ENCODE measurements around the gene CCL27.

Gene CCL27

GRCh38 chr9:34684816-34685215 is 22.4 kb upstream of the CCL27 start:
- DNase-seq (ENCODE audit: low read depth), result no peak

DNA sequence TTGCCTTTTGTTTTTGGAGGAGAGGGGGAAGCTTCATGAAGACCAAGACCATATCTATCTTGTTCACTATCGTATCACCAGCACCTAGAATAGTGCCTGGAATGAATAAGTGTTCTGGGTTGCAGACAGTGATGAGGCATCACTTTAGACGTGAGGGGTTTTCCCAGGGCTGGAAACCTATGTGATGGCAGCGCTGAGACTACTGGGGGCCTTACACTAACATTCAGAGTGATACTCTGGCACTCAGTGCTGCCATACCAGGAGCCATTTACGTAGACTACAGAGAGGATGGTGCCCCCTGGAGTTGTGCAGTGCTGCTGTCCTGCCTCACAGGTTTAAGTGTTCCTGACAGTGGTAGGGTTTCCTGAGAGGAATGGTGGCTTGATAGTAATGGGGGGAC is 21.7 kb upstream of the CCL27 start:
- no peak for DNase-seq (ENCODE audit: low read depth)

GRCh38 chr9:34675869-34676268 is 13.4 kb upstream of the CCL27 start:
- DNase-seq (ENCODE audit: low read depth), result peak; percentile 40

- DNase-seq (ENCODE audit: low read depth), result peak; percentile 80
Measured at GRCh38 chr9:34675048-34675714, 12.7 kb upstream of the CCL27 start.

- no peak for DNase-seq (ENCODE audit: low read depth)
Measured at GRCh38 chr9:34674440-34674839, 12.0 kb upstream of the CCL27 start.

GRCh38 chr9:34671307-34671706 is 8.8 kb upstream of the CCL27 start:
- no peak for DNase-seq (ENCODE audit: low read depth)

DNA sequence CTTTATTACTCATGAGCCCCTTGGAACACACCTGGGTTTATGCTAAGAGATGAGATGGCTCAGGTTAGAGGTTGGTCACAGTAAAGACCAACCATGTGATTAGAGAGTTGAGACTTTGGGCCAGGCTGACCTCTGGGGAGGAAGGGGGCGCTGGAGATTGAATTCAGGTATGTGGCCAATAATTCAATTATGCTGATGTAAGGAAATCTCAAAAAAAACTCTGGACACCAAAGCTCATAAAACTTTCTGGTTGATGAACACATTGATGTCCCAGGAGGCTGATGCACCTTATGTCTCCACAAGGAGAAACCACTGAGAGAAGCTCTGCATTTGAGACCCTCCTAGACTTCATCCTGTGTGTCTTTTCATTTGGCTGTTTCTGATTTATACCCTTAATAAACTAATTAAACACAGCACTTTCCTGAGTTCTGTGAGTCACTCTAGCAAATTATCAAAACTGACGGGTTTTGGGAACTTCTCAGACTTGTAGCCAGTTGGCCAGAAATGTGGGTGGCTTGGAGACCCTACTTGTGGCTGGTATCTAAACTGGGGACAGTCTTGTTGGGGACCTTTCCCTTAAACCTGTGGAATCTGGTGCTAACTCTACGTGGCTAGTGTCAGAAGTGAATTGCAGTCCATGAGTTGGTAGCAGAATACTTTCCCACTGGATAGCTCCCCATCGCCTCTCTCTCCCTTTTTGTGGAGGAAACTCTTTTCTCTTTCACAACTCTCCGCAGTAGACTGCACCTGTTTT is 7.5 kb upstream of the CCL27 start:
- DNase-seq (ENCODE audit: low read depth), result no peak

DNA sequence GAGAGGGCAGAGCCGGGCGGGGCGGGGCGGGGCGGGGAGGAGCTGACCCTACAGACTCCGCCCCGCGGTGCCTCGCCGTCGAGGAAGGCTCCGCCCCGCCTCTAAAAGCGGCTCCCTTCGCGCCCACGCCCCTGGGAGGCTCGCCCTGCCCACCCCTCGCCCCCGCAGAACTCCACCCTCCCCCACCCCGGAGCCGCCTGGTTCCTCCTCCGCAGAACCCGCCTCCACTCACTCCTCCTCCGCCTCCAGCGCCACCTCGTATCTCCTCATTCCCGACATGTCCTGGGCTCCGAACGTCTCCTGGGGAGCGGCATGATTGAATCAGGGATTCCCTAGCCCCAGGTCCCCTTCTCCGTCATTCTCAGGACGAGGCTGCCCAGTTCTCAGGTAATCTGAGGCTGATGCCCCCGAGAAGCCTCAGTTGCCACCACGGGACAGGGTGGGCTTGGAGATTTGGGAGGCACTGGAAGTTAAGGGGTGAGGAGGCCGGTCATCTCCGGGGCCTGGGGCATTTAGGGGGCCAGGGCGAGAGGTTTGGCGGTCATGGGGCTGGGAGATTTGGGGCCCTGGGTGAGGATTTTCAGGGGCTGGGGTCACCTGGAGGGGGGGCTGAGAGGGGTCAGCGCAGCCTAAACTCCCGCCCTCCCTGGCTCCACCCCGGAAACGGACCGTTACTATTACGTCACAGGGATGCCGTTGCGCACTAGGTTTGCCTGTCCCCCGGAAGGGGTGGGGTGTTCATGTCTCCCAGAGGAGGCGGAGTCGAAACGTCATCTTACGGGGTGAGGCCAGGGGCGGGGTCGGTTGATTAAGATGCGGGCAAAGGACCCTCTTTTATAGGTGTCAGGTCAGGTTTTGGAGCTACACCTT is 3.2 kb upstream of the CCL27 start:
- peak; percentile 96 for DNase-seq (ENCODE audit: low read depth)

DNA sequence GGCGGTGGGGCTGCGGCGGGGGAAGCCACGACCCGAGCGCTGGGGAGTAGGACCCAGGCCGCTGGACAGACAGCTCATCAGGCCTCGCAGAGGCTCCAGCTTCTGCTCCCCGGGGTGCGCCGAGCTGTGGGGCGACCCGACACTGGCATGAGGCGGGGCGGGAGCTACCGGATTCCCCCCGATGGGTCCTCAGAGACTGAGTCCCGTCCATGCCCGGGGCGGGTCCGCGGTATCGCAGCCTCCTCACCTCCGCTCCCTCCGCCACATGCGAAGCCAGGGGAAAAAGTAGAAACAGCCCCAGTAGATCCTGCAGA is 2.6 kb upstream of the CCL27 start:
- no peak for DNase-seq (ENCODE audit: low read depth)

DNA sequence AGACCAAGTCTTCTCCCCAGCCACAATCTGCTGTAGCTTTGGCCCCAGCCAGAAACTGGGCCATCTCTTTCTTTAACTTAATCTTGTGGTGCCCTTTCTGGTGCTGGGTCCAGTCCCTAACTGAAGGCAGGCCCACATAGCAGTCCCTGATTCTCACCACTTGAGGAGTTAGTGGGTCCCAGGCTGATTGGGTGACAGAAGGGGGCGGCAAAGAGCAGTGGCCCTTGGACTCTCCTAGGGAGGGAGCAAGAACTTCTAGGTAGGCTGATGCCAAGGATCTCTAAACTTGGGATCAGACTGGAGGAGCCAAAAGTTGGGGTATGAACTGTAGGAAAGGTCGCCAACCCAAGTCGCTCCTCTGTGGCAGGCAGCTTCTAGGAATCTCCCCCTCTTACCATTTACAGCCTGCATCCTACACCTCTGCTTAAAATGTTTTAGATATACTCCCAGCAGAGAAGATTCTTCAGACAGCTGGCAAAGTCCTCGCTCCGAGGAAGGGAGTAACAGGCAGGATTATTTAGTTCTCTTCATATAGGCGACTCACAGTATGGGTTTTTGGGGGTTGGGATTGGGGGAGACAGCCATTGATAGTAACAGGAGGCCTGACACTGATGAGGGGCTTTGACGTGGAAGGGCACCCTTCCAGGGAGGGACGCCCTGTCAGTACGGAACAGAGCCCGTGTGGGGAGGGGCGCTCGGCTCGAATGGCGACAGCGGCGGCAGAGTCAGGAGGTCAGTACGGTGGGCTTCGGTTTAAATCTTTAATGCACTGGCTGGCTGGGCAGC is 2.0 kb upstream of the CCL27 start:
- peak; percentile 81 for DNase-seq (ENCODE audit: low read depth)

- DNase-seq (ENCODE audit: low read depth), result no peak
Measured at GRCh38 chr9:34663303-34663605, 797 bp upstream of the CCL27 start.

- no peak for DNase-seq (ENCODE audit: low read depth)
Measured at GRCh38 chr9:34659592-34660253, 2.7 kb downstream of the CCL27 start.

GRCh38 chr9:34658461-34658860 is 4.0 kb downstream of the CCL27 start:
- DNase-seq (ENCODE audit: low read depth), result no peak

DNA sequence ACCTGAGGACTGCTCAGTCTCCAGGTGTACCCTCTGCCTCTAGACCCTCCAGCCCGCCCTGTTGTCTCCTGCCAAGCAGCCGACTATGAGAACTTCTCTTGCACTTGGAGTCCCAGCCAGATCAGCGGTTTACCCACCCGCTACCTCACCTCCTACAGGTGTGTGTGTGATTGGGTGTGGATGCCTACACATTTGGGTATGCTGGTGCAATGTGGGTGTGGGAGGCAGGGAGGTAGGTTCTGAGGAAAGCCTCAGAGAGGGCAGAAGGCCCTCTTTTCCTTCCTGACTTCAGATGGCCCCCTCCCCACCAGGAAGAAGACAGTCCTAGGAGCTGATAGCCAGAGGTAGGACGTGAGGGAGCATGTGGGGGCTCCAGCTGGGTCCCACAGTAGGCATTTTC is 5.5 kb downstream of the CCL27 start:
- no peak for DNase-seq (ENCODE audit: low read depth)

DNA sequence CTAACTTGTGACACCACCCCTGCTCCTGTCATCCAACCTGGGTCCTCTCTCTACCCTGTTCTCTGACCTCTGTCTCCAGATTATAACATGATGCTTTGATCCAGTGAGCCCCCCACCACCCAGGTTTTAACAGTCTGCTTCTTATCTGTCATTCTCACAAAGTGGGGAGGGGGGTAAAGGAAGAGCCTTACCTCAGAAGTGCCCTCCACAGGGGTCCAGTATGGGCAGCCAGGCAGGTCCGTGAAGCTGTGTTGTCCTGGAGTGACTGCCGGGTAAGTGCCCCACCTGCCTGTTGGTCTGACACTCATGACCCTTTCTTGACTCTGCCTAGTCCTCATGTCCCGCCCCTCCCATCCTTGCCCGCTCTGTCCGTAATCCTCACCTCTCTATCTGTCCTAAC is 7.1 kb downstream of the CCL27 start:
- DNase-seq (ENCODE audit: low read depth), result no peak

GRCh38 chr9:34654323-34655051 is 8.0 kb downstream of the CCL27 start:
- peak; percentile 97 for DNase-seq (ENCODE audit: low read depth)

DNA sequence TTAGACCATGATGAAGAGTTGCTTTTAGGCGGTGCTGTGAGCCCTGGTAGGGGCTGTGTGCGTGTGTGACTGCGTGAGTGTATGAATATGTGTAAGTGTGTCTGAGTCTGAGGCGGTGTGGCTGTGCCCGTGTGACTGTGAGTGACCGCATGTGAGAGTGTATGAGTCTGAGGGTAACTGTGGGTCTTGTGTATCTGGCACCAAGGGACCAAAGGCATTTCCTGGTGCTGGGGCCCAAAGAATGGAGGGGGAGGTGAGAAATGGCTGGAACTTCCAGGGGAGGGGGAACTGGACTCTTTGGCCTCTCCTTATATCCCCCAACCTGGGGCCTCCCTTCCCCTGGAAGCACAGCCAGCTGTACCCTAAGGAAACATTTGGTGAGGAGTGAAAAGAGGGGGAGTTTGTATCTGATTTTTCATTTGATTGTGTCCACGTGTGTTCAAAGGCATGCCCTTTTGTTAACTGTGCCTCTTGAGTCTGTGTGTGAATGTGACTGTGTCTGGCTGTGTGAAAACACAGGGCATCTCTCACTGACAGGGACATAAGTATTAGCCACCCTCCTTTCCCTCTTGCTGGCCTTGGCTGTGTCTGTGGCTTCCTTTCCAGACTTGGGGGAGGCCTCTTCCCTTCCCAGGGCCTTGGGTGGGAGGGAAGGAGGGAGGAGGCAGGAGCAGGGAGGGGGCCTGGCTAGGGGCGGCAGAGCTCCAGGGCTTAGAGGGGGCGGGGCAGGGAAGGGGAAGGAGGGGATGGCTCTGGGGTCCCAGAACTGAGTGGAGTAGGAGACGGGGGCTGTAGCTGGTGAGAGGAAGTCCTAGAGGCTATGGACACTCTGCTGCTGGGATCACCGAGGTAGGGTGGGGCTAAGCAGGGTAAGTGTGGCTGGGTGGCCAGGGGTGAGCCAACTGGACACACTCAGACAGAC is 9.0 kb downstream of the CCL27 start:
- peak; percentile 45 for DNase-seq (ENCODE audit: low read depth)

DNA sequence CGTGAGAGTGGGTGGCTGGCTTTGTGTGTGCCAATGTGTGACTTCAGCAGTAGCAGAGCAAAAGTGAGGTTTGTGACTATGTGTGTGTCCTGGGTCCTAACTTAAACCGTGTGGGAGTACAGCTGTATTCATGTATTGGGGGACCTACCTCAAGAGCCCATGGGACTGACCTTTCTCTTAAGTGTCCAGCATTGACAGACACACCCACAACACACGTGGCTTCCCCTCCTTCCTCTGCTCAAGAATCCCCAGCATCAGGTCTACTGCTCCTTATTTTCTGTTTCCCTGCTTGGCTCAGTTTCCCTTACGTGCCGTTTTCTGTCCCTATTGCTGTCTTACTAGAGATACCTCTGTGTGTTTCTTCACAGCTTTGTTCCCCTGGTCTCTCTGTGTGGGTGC is 9.9 kb downstream of the CCL27 start:
- no peak for DNase-seq (ENCODE audit: low read depth)

DNA sequence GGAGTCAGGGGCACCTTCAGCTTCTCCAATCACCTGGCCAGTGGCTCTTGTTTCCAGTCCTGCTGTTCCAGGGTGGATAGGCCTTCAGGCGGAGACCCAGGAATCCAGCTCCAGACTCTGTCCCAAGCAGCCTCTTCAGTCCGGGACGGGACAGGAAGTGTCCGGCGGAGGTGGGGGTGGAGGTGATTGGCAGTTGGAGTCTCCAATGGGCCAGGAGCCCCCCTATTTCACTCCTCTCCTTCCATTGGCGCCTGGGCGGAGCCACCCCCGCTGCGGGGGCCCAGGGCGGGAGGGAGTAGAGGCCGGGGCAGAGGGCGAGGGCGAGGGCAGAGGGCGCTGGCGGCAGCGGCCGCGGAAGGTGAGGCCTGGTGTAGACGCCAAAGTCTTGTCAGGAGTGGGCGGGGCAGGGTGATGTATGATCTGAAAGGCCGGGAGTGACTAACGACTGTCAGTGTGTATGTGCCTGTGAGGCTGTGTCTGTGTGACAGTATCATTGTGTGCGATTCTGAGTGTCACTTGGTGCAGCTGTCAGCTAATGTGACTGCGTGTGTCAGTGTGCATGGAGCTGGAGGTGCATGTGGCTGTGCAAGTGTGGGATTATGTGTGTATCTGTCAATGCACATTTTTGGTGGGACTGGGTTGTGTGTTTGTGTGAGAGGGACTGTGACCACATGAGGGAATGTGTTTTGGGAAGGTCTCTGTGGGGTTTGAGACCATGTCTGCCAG is 10.4 kb downstream of the CCL27 start, which contains the start of gene IL11RA:
Gene IL11RA, plus strand, starts transcription at position 310 of the 726 bp plus-strand sequence. CDS start 3,033 bp downstream, outside the sequence.
- peak; percentile 94 for DNase-seq (ENCODE audit: low read depth)
